ENCODE measurements around the gene NCMAP. TPM values are rescaled to one million over a fixed set of nuclear protein-coding genes. Genes with fewer than 3 reads are reported as not detected.
"Not testable (repeated sequence)": the region's sequence is repeated elsewhere in the genome, so short reads cannot be mapped to it uniquely, and the experiment has no call there.

NCMAP gene
- polyA plus RNA-seq, 1 of the 3 experiments (the other 2 are of a cell fraction), result not detected

GRCh38 chr1:24528744-24529143 lies 27.1 kb upstream of the NCMAP start:
- H3K36me3 ChIP-seq (replicated peaks in 1 of 2; ENCODE audit: control insufficient read depth in 1 of 2, insufficient read depth in 2 of 2, low read length in 1 of 2), result peaks cover 0 to 11% of the 10 kb centered on the region in 2 experiments
- ChIA-PET CTCF (interaction anchor here (1.0 to 2.4 kb wide), 4 partner anchors 13 to 137 kb away, joined by 3 to 7 read pairs (median 4); partner anchors contain the start of gene NIPAL3), POLR2A (no interaction called here)
- no peaks in the 10 kb centered on the region for H4K20me1 ChIP-seq (ENCODE audit: insufficient read depth)
- H3K9ac ChIP-seq, result no peak overlapping the region
- no peak for DNase-seq
- H3K79me2 ChIP-seq (ENCODE audit: insufficient read depth), result no peaks in the 10 kb centered on the region
- H3K4me3 ChIP-seq (ENCODE audit: low read depth in 2 of 2, low read length in 1 of 2), result no peak overlapping the region
- H3K4me1 ChIP-seq (ENCODE audit: control insufficient read depth in 1 of 2, insufficient read depth in 2 of 2, low read depth in 1 of 2, low read length in 1 of 2), result no peaks in the 10 kb centered on the region
- no peaks in the 10 kb centered on the region for H3K27me3 ChIP-seq (ENCODE audit: insufficient read depth)
- H3K27ac ChIP-seq (ENCODE audit: low read depth in 2 of 2, low read length in 1 of 2), result no peak overlapping the region
- H3F3A ChIP-seq (replicated peaks; ENCODE audit: insufficient read depth), result no peaks in the 10 kb centered on the region
- no peaks in the 10 kb centered on the region for H3K9me2 ChIP-seq
- H2AFZ ChIP-seq (ENCODE audit: low read depth), result no peak overlapping the region
- no peak overlapping the region for H3K4me2 ChIP-seq
- WGBS (ENCODE audit: low lambda C conversion rate), result 92% methylated on average over 2 of the region's 2 CpGs
- no peaks in the 10 kb centered on the region for H3K9me3 ChIP-seq
- TF ChIP-seq IRF3 (IDR thresholded peaks at IDR 0.05; ENCODE audit: low read depth, low read length) (no peak), FOXJ3 (CRISPR knock-in tag; IDR thresholded peaks at IDR 0.05) (no peak), FOSL2 (IDR thresholded peaks at IDR 0.05; ENCODE audit: borderline replicate concordance, low read depth) (no peak), TEAD4 (IDR thresholded peaks at IDR 0.05; ENCODE audit: borderline replicate concordance, insufficient read depth) (no peak), TCF12 (IDR thresholded peaks at IDR 0.05) (no peak), FOXM1 (IDR thresholded peaks at IDR 0.05; ENCODE audit: low read depth) (no peak), NFIC (IDR thresholded peaks at IDR 0.05; ENCODE audit: borderline replicate concordance) (no peak), SMC3 (IDR thresholded peaks at IDR 0.05; ENCODE audit: low read depth, low read length) (no peak), YY1 (IDR thresholded peaks at IDR 0.05; ENCODE audit: low read depth) (no peak), RAD21 (IDR thresholded peaks at IDR 0.05; ENCODE audit: low read length) (no peak), EP300 (IDR thresholded peaks at IDR 0.05; ENCODE audit: borderline replicate concordance in 1 of 2, low read depth in 1 of 2, low read length in 1 of 2) (no peak), JUND (IDR thresholded peaks at IDR 0.05) (no peak), TAF1 (IDR thresholded peaks at IDR 0.05; ENCODE audit: borderline replicate concordance, low read depth, low read length) (no peak)
- TF ChIP-seq, protein P1, sequence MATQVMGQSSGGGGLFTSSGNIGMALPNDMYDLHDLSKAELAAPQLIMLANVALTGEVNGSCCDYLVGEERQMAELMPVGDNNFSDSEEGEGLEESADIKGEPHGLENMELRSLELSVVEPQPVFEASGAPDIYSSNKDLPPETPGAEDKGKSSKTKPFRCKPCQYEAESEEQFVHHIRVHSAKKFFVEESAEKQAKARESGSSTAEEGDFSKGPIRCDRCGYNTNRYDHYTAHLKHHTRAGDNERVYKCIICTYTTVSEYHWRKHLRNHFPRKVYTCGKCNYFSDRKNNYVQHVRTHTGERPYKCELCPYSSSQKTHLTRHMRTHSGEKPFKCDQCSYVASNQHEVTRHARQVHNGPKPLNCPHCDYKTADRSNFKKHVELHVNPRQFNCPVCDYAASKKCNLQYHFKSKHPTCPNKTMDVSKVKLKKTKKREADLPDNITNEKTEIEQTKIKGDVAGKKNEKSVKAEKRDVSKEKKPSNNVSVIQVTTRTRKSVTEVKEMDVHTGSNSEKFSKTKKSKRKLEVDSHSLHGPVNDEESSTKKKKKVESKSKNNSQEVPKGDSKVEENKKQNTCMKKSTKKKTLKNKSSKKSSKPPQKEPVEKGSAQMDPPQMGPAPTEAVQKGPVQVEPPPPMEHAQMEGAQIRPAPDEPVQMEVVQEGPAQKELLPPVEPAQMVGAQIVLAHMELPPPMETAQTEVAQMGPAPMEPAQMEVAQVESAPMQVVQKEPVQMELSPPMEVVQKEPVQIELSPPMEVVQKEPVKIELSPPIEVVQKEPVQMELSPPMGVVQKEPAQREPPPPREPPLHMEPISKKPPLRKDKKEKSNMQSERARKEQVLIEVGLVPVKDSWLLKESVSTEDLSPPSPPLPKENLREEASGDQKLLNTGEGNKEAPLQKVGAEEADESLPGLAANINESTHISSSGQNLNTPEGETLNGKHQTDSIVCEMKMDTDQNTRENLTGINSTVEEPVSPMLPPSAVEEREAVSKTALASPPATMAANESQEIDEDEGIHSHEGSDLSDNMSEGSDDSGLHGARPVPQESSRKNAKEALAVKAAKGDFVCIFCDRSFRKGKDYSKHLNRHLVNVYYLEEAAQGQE (IDR thresholded peaks at IDR 0.05; ENCODE audit: low read depth, low read length), result no peak

DNA sequence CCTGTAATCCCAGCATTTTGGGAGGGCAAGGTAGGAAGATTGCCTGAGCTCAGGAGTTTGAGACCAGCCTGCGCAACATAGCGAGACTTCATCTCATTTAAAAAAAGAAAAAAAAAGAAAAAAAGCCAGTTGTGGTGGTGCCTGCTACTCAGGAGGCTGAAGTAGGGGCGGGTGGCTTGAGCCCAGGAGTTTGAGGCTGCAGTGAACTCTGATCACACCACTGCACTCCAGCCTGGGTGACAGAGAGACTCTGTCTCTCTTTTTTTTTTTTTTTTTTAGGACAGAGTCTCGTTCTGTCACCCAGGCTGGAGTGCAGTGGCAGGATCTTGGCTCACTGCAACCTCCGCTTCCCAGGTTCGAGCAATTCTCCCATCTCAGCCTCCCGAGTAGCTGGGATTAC lies 26.6 kb upstream of the NCMAP start:
- CTCF ChIA-PET, result interaction anchor here (1.0 to 2.4 kb wide), 4 partner anchors 13 to 138 kb away, joined by 3 to 7 read pairs (median 4); partner anchors contain the start of gene NIPAL3
- H3K4me1 ChIP-seq (ENCODE audit: control insufficient read depth in 1 of 2, insufficient read depth in 2 of 2, low read depth in 1 of 2, low read length in 1 of 2); H3K4me2 ChIP-seq; H3F3A ChIP-seq (replicated peaks; ENCODE audit: insufficient read depth); H4K20me1 ChIP-seq (ENCODE audit: insufficient read depth); H3K79me2 ChIP-seq (ENCODE audit: insufficient read depth); H3K9me3 ChIP-seq; POLR2A ChIA-PET; H3K9ac ChIP-seq; H3K4me3 ChIP-seq (ENCODE audit: low read depth in 2 of 2, low read length in 1 of 2); H3K9me2 ChIP-seq; H3K27me3 ChIP-seq (ENCODE audit: insufficient read depth); H2AFZ ChIP-seq (ENCODE audit: low read depth); H3K27ac ChIP-seq (ENCODE audit: low read depth in 2 of 2, low read length in 1 of 2); DNase-seq: not testable (repeated sequence)
- H3K36me3 ChIP-seq (replicated peaks in 1 of 2; ENCODE audit: control insufficient read depth in 1 of 2, insufficient read depth in 2 of 2, low read length in 1 of 2), result peaks cover 0 to 11% of the 10 kb centered on the region in 2 experiments
- WGBS (ENCODE audit: low lambda C conversion rate), result over 99% methylated on average over 7 of the region's 7 CpGs

Measured in SK-N-SH (cell line).